ENCODE results near the gene KIAA0408.

KIAA0408 gene

GRCh38 chr6:127459231-127459641 lies at the start of gene KIAA0408:
Gene KIAA0408 (minus strand): TSS chr6:127459389. CDS start chr6:127453981, 5,408 bp downstream.
- Histone ChIP-seq H3K36me3 (ENCODE audit: insufficient read depth, low read length) (no peaks in the 10 kb centered on the region), H3K9me3 (ENCODE audit: low read length) (no peaks in the 10 kb centered on the region), H3K9me2 (ENCODE audit: low read depth, low read length) (no peaks in the 10 kb centered on the region), H3K4me2 (ENCODE audit: low read length) (no peak within 1 kb of the TSS), H3K27me3 (ENCODE audit: insufficient read depth, low read length) (0 out of 2 replicates have a peak, but pooled peaks cover 3% of the 10 kb centered on the region), H3K9ac (ENCODE audit: low read length) (no peak within 1 kb of the TSS), H4K20me1 (ENCODE audit: insufficient read depth, low read length) (no peaks in the 10 kb centered on the region), H3K4me3 (ENCODE audit: low read depth, low read length, poor library complexity, severe bottlenecking) (no peak within 1 kb of the TSS), H3K79me2 (ENCODE audit: insufficient read depth, low read length) (no peaks in the 10 kb centered on the region), H3K27ac (ENCODE audit: low read depth, low read length, poor library complexity, severe bottlenecking) (no peak within 1 kb of the TSS), H3F3A (ENCODE audit: insufficient read depth, low read length) (no peaks in the 10 kb centered on the region), H3K4me1 (ENCODE audit: insufficient read depth, low read length, severe bottlenecking) (no peaks in the 10 kb centered on the region), H2AFZ (ENCODE audit: low read length) (no peak within 1 kb of the TSS)
- no peak for TF ChIP-seq CTCF (IDR thresholded peaks at IDR 0.05; ENCODE audit: low read length)
- TF ChIP-seq EZH2 (IDR thresholded peaks at IDR 0.05; ENCODE audit: borderline replicate concordance, low read length) = no peak

GRCh38 chr6:127506894-127507293 lies 47.7 kb upstream of the KIAA0408 start:
- no peak overlapping the region for H3K9ac ChIP-seq (ENCODE audit: low read length)

GRCh38 chr6:127503022-127503421 lies 43.8 kb upstream of the KIAA0408 start:
- H3K9me2 ChIP-seq (ENCODE audit: low read depth, low read length) = no peaks in the 10 kb centered on the region
- H3K27ac ChIP-seq (ENCODE audit: low read depth, low read length, poor library complexity, severe bottlenecking) = no peak overlapping the region
- no peaks in the 10 kb centered on the region for H4K20me1 ChIP-seq (ENCODE audit: insufficient read depth, low read length)
- no peaks in the 10 kb centered on the region for H3K36me3 ChIP-seq (ENCODE audit: insufficient read depth, low read length)
- H3K27me3 ChIP-seq (ENCODE audit: insufficient read depth, low read length) = no peaks in the 10 kb centered on the region
- TF ChIP-seq EZH2 (IDR thresholded peaks at IDR 0.05; ENCODE audit: borderline replicate concordance, low read length) (no peak), CTCF (IDR thresholded peaks at IDR 0.05; ENCODE audit: low read length) (no peak)
- no peaks in the 10 kb centered on the region for H3K9me3 ChIP-seq (ENCODE audit: low read length)
- no peaks in the 10 kb centered on the region for H3F3A ChIP-seq (ENCODE audit: insufficient read depth, low read length)
- no peak overlapping the region for H2AFZ ChIP-seq (ENCODE audit: low read length)
- no peak overlapping the region for H3K4me3 ChIP-seq (ENCODE audit: low read depth, low read length, poor library complexity, severe bottlenecking)
- no peak overlapping the region for H3K4me2 ChIP-seq (ENCODE audit: low read length)
- H3K4me1 ChIP-seq (ENCODE audit: insufficient read depth, low read length, severe bottlenecking) = no peaks in the 10 kb centered on the region
- no peak overlapping the region for H3K9ac ChIP-seq (ENCODE audit: low read length)
- H3K79me2 ChIP-seq (ENCODE audit: insufficient read depth, low read length) = no peaks in the 10 kb centered on the region

More at GRCh38 chr6:127506894-127507293, 47.7 kb upstream of the KIAA0408 start:
- Histone ChIP-seq H3F3A (ENCODE audit: insufficient read depth, low read length) (no peaks in the 10 kb centered on the region), H3K4me3 (ENCODE audit: low read depth, low read length, poor library complexity, severe bottlenecking) (no peak overlapping the region), H3K27me3 (ENCODE audit: insufficient read depth, low read length) (no peaks in the 10 kb centered on the region), H3K79me2 (ENCODE audit: insufficient read depth, low read length) (no peaks in the 10 kb centered on the region), H3K9me3 (ENCODE audit: low read length) (no peaks in the 10 kb centered on the region), H3K27ac (ENCODE audit: low read depth, low read length, poor library complexity, severe bottlenecking) (no peak overlapping the region), H3K4me2 (ENCODE audit: low read length) (no peak overlapping the region), H3K9me2 (ENCODE audit: low read depth, low read length) (no peaks in the 10 kb centered on the region), H3K36me3 (ENCODE audit: insufficient read depth, low read length) (no peaks in the 10 kb centered on the region), H2AFZ (ENCODE audit: low read length) (no peak overlapping the region), H3K4me1 (ENCODE audit: insufficient read depth, low read length, severe bottlenecking) (no peaks in the 10 kb centered on the region), H4K20me1 (ENCODE audit: insufficient read depth, low read length) (no peaks in the 10 kb centered on the region)
- TF ChIP-seq EZH2 (IDR thresholded peaks at IDR 0.05; ENCODE audit: borderline replicate concordance, low read length) (no peak), CTCF (IDR thresholded peaks at IDR 0.05; ENCODE audit: low read length) (no peak)
